Left hindlimb (tissue), 1 donor: ENCODE measurements around the gene CACNA2D1.

ENCODE experiments used
- DNase-seq: peaks from one replicate; pipeline ENCODE4 v3.0.0-alpha.2; 2018

CACNA2D1 gene

DNA sequence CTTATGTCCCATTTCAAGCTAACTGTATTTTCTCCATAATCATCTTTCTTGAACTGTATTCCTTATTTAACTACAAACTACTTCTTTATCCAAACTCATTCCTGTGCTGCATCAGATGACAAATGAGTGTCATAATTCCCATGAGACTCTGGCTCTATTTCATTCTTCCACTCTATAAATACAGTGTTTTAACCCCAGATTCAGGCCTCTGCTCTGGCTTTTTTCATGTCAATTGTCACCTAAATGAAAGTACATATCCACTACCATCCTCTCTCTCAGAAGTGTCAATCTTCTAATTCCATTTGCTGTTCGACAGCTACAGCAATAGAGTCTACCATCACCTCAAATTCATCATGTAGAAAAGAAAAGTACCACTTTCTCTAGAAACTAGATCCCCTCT, 172.7 kb downstream of the CACNA2D1 start:
- DNase-seq: no peak

DNA sequence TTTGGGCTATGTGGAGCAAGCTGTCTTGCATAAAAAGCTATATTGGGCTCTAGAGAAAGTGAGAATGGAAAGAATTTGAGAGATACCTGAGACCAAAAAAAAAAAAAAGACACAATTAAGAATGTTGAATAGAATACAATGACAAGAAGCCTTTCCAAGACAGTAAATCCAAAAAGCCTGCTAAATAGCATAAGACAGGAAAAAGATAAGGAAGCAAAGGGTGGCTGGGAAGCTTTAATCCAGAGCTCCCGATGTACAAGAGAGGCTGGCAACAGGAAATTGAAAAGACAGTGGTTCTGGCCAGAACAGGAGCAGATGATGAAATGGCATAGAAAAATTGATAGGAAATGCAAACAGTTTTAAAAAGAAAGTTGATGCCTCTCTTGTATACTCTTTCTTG, 174.9 kb downstream of the CACNA2D1 start:
- DNase-seq: no peak

DNA sequence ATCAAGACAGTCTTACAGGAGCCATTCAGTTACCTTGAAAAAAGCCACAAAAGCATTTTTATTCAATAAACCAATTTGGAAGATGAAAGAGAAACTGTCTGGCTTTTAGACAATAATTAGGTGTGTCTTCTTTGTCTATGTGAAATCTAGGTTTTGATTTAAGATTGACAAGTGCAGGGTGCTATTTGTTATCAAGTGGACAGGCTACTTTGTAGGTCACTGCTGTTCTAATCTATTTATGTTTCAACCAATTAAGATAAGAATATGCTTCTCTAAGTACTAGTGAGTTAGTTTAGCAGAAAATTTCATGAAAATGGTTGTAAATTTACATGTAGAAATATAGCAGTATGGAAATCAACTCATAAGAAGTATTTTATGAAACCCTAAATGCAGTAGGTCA, 177.5 kb downstream of the CACNA2D1 start:
- no peak for DNase-seq

DNA sequence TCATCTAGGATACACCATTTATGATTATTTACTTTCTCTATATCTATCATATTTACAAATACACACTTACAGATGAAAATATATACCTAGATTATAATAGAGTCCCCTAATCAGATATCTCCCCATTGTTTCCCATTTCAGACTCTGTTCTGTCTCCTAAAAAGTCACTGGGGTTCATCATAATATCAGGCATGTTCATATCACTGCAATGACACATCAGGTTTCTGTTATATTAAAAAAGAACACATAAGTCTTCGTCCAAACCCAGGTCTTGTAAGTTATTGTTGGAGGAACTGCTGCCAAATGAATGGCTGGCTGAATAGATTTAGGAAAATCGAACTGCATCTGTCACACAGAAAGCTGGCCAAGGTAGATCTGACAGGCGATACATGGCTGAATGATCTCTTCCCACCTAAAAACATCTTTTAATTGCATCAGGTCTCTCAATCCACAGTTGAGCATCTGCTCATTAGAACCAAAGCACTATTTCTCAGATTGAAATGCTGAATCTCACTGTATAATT, 178.7 kb downstream of the CACNA2D1 start:
- DNase-seq: no peak

DNA sequence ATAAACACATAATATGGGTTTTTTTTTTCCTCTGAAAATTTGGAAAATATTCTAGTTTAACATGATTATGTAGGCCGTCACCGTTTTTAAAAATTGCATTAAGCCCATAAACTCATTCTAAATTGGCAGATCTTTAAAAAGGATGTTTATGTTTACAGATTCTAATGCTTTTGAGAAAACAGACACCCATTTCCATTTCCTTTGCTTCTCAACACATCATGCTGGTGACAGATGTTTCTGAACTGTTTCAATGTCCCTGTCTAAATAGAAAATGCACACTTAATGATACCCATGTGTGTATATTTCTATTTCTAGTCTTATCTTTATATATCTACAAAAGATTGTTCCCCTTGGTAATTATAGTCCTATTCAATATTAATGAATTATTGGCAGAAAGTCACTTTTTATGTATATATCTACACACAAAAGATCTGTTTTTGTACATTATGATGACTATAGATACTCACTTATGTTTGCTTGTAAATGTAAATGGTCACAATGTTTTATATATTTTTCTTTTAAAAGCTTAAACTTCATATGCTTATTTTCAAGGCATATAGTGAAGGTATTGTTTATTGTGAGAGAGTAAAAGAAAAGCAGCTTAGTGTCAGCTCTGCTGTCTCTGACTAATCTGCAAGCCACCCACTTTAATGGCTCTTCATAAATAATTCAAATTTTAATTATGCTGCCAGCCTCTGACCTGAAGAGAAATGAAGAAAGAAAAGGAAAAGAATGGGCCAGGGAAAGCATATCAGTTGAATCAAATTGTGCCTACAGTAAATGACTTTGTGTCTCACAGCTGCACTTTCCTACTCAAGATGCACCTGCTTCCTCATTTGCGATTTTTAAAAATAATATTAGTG, 179.4 kb downstream of the CACNA2D1 start:
- DNase-seq: no peak

DNA sequence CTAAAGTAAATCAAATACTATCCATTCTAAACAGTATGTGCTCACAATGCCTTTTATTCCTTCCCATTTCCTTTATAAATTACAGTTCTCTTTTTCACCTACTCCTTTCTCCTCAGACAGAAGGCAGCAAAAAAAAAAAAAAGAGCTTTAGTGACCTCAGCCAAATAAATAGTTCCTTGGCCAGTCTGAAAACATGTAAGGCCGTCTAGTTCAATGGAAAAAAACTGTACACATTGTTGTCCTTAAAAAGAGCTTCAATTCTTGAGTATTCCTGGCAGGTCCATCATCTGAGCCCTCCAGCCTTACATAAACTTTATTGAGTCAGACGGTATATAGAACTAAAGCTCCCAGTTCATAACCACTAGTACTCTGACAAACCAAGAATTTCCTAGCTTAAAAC, 185.4 kb downstream of the CACNA2D1 start:
- no peak for DNase-seq

DNA sequence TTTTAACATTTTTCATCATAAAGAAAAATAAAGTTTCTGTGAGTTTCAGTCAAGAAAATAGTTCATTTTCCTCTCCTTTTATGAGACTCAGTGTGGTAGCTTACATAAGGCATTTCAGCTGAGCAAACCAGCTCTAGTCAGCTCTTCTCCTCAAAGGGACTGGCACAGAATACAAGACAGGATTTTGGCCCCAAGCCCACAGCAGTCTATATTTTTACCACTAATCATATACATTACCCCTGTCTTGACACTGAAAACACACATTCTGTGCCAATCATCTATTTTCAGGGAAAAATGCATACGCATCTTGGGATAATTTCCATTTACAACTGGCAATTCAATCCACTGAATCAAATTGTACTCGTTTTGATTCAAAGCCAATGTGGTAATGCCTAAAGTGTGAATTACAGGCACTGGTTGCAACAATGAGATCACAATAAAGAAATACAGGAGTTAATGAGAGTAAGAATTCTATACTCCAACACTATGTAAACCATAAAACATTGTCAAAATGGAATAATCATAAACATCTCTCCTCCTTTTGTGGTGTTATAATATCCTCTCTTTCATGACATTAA, 186.4 kb downstream of the CACNA2D1 start:
- DNase-seq: peak; percentile 35

DNA sequence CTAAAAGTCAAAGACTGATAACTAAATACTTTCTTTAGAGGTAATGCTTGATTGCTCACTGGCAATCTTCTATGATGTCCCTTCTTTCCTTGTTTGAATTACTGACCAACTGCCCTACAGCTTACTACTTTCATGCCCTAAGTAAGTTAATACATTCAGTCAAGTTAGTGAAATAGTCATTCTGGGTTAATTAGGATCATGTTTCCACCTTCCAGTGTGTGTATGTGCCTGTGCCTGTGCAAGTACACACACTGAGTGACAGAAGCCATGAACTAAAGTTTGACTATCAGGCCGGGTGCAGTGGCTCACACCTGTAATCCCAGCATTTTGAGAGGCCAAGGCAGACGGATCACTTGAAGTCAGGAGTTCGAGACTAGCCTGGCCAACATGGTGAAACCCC, 187.9 kb downstream of the CACNA2D1 start:
- no peak for DNase-seq

DNA sequence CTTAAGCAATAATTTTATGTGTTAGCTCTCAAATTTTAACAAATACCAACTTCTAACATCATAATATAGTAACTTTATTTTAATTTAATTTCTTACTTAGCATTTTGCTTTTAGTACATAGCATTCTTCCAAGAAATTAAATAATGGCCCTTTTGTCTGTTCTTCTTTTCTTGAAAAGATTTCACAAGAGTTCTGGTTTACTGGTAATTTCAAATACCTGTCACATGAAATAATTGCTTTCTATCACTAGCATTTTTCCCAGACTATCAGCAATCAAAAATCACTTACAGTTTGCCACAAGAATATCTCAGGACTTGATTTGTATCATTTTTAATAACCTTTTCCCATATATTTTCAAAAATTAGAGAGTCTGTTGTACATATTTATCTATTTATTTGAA, 193.0 kb downstream of the CACNA2D1 start:
- DNase-seq: no peak

DNA sequence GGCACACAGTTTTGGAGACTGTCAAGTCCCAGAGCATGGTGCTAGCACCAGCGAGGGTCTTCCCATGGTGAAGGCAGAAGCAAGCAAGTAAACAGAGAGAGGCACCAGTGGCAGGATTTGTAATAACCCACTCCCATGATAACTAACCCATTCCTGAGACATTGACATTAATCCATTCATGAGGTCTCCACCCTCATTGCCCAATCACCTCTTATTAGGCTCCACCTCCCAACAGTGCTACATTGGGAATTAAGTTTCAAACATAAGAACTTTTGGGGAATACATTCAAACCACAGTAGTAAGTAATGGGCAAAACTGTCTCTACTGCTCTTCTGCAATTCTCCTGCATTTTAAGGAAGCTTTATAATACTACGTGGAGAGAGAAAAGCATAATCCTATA, 193.6 kb downstream of the CACNA2D1 start:
- no peak for DNase-seq

DNA sequence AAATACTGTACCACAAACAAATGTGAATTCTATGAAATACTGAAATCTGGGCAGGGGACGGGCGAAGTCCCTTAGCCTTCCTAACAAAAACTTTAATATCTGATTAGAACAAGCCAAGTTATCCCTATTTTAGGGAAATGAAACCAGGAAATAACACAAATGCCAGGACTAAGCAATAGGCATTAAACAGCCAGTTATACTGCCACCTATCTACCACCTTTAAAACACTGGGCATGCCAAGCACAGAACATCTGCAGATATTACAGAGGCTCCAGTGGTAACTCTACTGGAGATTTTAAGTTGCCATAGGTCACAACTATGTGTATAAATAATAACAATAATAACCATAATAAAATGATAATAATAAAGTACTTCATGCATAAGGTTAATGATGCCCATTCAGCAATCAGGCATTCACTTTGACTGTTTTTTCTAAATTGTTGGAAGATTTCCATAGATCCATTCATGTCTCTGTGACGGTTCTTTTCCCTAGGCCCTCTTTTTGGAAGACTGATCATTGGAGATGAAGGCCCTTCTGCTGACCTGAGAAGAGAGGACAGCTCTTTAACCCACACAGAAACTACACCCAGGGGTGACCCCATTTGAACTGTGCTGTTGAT, 195.7 kb downstream of the CACNA2D1 start:
- DNase-seq: no peak

DNA sequence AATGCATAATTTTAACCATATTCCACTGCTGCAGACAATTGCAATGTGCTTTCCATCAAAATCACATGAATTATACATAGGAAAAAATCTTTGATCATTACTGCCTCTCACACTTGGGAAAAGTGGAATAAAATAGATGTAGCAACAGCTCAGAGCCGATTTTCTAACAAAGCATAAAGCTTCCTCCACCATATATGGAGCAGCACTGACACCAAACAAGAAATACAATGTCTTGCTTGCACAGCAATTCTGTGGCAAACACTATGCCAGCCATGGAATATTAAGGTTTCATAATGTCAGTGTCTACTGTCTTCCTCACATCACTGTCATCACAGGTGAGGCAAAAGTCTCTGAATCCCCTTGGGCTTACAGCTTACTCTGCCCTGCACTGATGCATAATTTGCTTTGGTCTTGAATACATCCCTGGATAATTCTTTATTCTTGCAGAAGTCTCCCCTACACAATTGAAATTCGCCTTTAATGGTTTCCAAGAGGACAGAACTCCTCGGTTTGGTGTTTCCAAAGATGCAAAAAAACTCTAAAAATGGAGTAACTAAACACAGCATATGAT, 198.5 kb downstream of the CACNA2D1 start:
- DNase-seq: no peak

DNA sequence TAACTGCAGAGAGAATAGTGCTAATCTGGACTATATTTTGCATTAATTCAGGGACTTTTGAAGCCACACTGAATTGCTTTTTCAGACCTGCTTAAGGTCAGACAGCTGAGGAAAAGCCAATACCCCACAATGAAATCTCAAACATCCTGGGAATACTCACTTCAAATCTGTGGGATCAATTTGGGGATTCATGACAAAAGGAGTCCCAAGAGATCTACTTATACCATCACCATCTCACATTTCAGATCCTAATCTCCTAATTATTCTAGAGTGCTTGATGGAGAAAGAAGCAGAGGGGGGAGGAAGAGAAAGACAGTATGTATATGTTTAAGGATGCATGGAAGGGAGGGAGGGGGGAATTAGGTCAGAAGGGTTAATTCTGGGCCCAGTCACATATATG, 202.2 kb downstream of the CACNA2D1 start:
- DNase-seq: no peak

DNA sequence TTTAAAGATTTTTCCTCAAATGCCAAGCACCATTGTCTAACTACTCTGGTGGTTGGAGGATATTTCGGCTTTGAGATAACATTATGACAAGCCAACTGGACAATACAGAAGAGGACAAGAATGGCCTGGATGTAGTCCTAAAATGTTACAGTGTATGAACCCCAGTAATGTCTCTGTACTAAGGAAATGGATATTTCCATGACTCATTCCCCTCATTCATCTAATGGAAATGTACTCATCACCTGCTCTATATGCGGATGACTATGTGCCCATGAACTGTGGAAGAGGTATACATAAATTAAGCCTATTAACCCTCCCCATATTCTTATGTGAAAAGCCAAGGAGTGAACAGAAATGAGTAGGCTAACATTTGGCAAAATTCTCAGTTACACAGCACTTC, 207.9 kb downstream of the CACNA2D1 start:
- no peak for DNase-seq

DNA sequence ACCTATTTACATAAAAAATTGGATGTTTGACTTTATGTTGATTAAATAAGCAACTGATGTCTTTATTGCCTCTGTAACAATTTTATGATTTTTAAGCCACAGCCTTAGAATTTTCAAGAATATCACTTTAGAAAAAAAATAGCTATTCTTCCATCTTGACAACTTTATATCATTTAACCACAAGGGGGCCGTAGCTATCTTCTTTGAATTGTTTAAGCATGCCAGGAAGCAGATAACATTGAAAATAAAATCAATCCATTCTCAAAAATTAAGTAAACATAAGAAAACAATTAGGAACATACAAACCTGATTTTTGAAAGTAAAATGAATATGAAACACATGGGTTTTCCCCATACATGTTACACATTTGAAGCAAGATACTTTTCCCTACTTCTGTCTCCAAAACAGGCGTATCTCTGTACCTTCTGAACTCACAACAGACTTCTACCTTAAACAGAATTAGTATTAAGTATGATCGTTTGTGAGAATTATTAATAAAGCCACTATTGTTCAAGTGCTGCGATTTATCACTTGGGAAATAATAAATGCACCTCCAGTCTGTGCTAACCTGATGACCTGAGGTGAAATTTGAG, 209.0 kb downstream of the CACNA2D1 start:
- DNase-seq: no peak

DNA sequence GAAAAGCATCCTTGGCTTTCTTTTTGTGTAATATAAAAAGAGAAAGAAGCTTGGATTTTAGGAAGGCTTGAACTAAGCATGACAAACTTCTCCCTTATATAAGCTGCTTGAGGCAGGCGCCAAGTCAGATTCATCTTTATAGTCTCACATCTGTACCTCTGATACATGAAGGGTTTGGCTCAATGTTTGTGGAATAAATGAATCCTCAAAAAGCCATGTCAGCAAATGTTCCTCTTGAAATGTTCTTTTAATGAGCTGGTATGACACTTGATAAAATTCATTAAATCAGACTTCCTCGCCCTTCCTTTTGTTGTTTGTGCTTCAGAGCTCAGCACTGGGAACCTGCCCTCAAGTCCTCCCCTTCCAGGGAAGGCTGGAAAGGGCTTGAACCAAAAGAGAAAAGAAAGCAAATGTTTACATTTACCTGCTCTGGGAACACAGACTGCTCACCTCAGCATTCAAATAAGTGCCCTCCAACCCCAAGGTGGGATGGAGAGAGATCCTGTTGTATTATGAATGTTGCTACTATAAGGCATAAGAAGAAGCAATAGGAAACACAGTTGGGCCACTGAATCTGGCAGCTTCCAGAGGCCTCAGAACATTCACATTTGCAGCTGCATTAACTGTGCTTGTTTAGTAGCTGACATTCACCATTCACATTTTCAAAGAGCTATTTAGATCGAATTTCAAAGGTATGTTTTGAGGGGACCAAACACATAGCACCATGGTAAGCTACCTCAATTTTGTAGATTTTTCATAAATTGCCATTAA, 212.6 kb downstream of the CACNA2D1 start:
- DNase-seq: no peak

DNA sequence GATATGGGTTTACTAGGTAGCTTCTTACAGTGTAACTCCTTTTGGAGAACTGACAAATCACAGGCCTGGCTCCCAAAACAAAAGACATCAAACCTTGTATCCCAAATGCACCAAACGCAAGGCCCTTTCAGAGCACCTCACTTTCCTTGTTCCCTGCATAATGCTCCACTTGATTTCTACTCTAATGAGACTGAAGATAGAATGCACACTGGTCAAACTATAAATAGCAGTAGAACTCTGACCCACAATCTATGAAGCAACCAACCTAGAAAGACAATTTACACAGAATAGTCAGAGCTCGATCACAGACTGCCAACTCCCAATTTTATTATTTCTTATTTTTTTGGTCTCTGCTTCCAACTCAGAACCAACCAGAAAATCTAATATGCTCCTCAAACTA, 214.4 kb downstream of the CACNA2D1 start:
- no peak for DNase-seq

DNA sequence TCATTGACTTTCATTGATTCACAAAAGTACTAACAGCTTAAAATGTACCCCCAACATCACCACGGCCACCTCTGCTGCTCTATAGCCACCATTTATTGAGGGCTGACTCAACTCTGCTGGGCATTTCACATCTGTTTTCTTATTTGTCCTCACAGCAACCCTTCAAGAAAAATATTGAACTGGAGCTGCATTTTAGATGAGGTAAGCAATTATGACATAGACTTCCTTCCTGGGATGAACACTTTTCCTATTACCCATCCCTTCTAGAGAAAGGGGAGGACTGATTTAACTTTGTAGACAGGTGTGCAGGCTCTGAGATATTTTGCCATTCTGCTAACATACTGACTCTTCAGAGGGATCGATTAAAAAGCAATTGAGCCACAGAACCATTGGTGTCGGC, 217.4 kb downstream of the CACNA2D1 start:
- DNase-seq: no peak

DNA sequence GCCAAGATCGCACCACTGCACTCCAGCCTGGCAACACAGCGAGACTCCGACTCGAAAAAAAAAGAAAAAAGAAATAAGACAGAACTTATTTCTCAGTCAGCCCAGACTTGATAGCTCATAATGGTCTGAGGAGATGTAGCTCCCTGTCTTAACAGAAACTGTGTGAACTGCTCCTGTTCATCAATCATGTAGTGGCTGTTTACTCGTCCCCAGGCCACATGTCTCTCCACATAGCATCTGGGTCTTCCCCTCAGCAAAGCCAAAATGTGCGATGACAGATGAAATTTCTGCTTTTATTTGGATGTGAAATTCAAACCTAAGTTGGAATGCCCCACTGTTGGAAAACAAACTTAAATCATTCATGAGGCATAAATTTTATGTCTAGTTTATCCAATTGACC, 219.0 kb downstream of the CACNA2D1 start:
- DNase-seq: no peak

DNA sequence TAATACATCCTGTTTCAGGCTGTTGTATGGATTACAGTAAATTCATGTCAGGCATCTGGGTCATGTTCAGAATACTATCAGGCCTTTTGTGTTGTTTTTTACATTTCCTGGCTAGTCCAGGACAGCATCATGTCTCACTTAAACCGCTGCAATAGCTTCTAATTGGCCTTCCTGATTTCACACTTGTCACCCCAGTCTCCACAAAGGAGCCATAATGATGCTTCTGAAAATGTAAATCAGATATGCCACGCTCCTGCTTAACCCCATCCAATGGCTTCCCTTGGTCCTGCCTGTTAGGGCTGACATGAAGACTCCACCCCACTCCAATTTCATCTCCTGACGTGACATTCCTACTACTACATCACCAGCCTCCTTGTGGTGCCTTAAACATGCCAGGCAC, 220.0 kb downstream of the CACNA2D1 start:
- DNase-seq: no peak

DNA sequence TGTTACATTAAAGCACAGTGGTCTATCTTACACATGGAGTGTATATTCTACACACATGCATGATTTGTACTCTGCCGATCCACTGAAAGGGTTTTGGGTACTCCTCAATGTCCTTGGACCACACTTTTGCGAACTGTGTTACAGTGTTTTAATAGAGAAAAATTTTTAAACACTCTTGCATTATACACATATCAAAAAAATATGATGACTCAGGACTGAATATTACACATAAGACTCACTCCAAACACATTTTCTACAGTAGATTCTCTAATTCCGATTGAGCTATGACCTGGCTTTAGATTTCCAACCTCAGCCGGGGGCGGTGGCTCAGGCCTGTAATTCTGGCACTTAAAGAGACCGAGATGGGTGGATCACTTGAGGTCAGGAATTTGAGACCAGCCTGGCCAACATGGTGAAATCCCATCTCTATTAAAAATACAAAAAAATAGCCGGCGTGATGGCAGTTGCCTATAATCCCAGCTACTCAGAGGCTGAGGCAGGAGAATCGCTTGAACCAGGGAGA, 222.4 kb downstream of the CACNA2D1 start:
- DNase-seq: no peak

DNA sequence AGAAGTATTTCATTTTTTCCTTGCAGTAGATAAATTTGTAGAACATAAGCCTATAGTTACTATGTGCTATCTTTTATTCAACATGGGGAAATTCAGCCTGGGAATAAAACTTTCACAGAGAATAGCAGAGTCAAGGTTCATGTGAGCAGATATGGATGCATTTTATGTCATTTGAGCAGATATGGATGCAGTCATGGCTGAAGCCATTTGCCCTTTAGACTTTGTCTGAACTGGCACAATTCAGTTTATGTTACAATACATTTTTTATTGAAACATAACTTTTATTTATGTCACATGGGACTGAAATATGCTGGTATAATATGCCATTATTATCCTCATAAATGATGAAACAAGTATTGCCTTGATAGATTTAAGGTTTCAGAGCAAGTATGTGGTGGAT, 231.1 kb downstream of the CACNA2D1 start:
- DNase-seq: no peak
